DOHH2 (cell line): ENCODE data around the gene COG6.

Experiments
- H3F3A ChIP-seq: fragments of 200-600 bp; sonication (generic), shearing (Covaris generic); 2 replicates; pipeline ENCODE4 v1.6.0; 2016; ENCODE audit warnings: antibody characterized with exemption, mild to moderate bottlenecking; ENCODE audit not compliant: control insufficient read depth, insufficient read depth
- H3K27ac ChIP-seq: fragments of 200-600 bp; sonication (generic); 2 replicates; pipeline ENCODE4 v1.5.1; 2014; ENCODE audit warnings: low read depth, mild to moderate bottlenecking, low read length, moderate library complexity
- H3K27me3 ChIP-seq: fragments of 200-600 bp; sonication (generic); 2 replicates; pipeline ENCODE4 v1.6.1; 2014; ENCODE audit warnings: mild to moderate bottlenecking, low read length, mixed read lengths; ENCODE audit not compliant: control insufficient read depth
- H3K36me3 ChIP-seq: fragments of 200-600 bp; sonication (generic); 2 replicates; pipeline ENCODE4 v1.6.1; 2014; ENCODE audit warnings: mild to moderate bottlenecking, low read length, moderate library complexity, mixed read lengths; ENCODE audit not compliant: control insufficient read depth
- H3K4me1 ChIP-seq: fragments of 200-600 bp; sonication (generic); 2 replicates; pipeline ENCODE4 v1.6.1; 2014; ENCODE audit warnings: mild to moderate bottlenecking, low read length, mixed read lengths; ENCODE audit not compliant: control insufficient read depth
- H3K4me2 ChIP-seq: fragments of 200-600 bp; sonication (generic); 2 replicates; pipeline ENCODE4 v1.6.0; 2014; ENCODE audit warnings: mild to moderate bottlenecking, low read length, moderate library complexity
- H3K4me3 ChIP-seq: fragments of 200-600 bp; sonication (generic); 2 replicates; pipeline ENCODE4 v1.5.1; 2014; ENCODE audit warnings: mild to moderate bottlenecking, low read length, mixed read lengths
- H3K79me2 ChIP-seq: fragments of 200-600 bp; sonication (generic); 2 replicates; pipeline ENCODE4 v1.6.1; 2014; ENCODE audit warnings: mild to moderate bottlenecking, low read length, mixed read lengths; ENCODE audit not compliant: control insufficient read depth
- H3K9me2 ChIP-seq: fragments of 200-600 bp; sonication (generic); replicated peaks from 2 replicates; pipeline ENCODE4 v1.6.1; 2014; ENCODE audit warnings: mild to moderate bottlenecking, low read length, mixed read lengths; ENCODE audit not compliant: control insufficient read depth
- H3K9me3 ChIP-seq: fragments of 200-600 bp; sonication (generic); 2 replicates; pipeline ENCODE4 v1.6.1; 2014; ENCODE audit warnings: antibody characterized with exemption, low read length, mixed read lengths; ENCODE audit not compliant: control insufficient read depth, insufficient read depth
- H4K20me1 ChIP-seq: fragments of 200-600 bp; sonication (generic); 2 replicates; pipeline ENCODE4 v1.6.0; 2014; ENCODE audit warnings: low read depth, mild to moderate bottlenecking, antibody characterized with exemption, low read length, moderate library complexity; ENCODE audit not compliant: control insufficient read depth, insufficient read depth
- CTCF ChIP-seq: fragments of 200-600 bp; sonication (generic); IDR thresholded peaks from one replicate; pipeline ENCODE4 v1.5.1; 2014; ENCODE audit warnings: antibody characterized with exemption, mild to moderate bottlenecking, low read depth, low read length; ENCODE audit not compliant: poor library complexity, severe bottlenecking
- EZH2phosphoT487 ChIP-seq: fragments of 200-600 bp; sonication (generic); IDR thresholded peaks from 2 replicates; pipeline ENCODE4 v1.6.1; 2017; ENCODE audit warnings: borderline replicate concordance, mild to moderate bottlenecking, antibody characterized with exemption, low read length, moderate library complexity, mixed read lengths

The COG6 gene

GRCh38 chr13:39765801-39766463 is 110.5 kb downstream of the COG6 start:
- no peaks in the 10 kb centered on the region for H4K20me1 ChIP-seq
- no peaks in the 10 kb centered on the region for H3K9me3 ChIP-seq
- H3K79me2 ChIP-seq = no peaks in the 10 kb centered on the region

GRCh38 chr13:39766464-39767158 is 111.1 kb downstream of the COG6 start:
- no peaks in the 10 kb centered on the region for H3K79me2 ChIP-seq
- H3K27me3 ChIP-seq = no peaks in the 10 kb centered on the region
- no peaks in the 10 kb centered on the region for H3K9me3 ChIP-seq
- no peaks in the 10 kb centered on the region for H3F3A ChIP-seq
- no peaks in the 10 kb centered on the region for H3K36me3 ChIP-seq
- H3K4me3 ChIP-seq = no peak overlapping the region
- TF ChIP-seq CTCF (no peak), EZH2phosphoT487 (no peak)
- no peaks in the 10 kb centered on the region for H3K9me2 ChIP-seq
- H4K20me1 ChIP-seq = no peaks in the 10 kb centered on the region
- no peak overlapping the region for H3K4me2 ChIP-seq
- peaks cover 4% of the 10 kb centered on the region for H3K4me1 ChIP-seq
- H3K27ac ChIP-seq = no peak overlapping the region

More at GRCh38 chr13:39765801-39766463, 110.5 kb downstream of the COG6 start:
- Histone ChIP-seq H3K27me3 (no peaks in the 10 kb centered on the region), H3K4me2 (no peak overlapping the region), H3K36me3 (no peaks in the 10 kb centered on the region), H3K27ac (no peak overlapping the region), H3K9me2 (no peaks in the 10 kb centered on the region), H3F3A (no peaks in the 10 kb centered on the region), H3K4me1 (peaks cover 4% of the 10 kb centered on the region), H3K4me3 (no peak overlapping the region)
- TF ChIP-seq EZH2phosphoT487 (no peak), CTCF (peak; percentile 9)

- no peaks in the 10 kb centered on the region for H3K79me2 ChIP-seq
- H3F3A ChIP-seq = no peaks in the 10 kb centered on the region
- H3K4me1 ChIP-seq = peaks cover 4% of the 10 kb centered on the region
- H4K20me1 ChIP-seq = no peaks in the 10 kb centered on the region
- no peak for TF ChIP-seq CTCF
- TF ChIP-seq EZH2phosphoT487 = no peak
- H3K4me2 ChIP-seq = no peak overlapping the region
- no peak overlapping the region for H3K27ac ChIP-seq
- no peak overlapping the region for H3K4me3 ChIP-seq
- no peaks in the 10 kb centered on the region for H3K9me2 ChIP-seq
- no peaks in the 10 kb centered on the region for H3K27me3 ChIP-seq
- H3K9me3 ChIP-seq = no peaks in the 10 kb centered on the region
- H3K36me3 ChIP-seq = no peaks in the 10 kb centered on the region
Measured at GRCh38 chr13:39767791-39768517, 112.5 kb downstream of the COG6 start.
